Measurements from ENCODE around the gene RUNX2.
A peak's percentile ranks its signal among the peaks of the same experiment; 100 is the strongest.

The RUNX2 gene

GRCh38 chr6:45423111-45423823, 95.1 kb downstream of the RUNX2 start (continued):
- TF ChIP-seq ATF2 (tag by site-specific recombination; IDR thresholded peaks at IDR 0.05; ENCODE audit: low read depth) (no peak), ZNF548 (tag by site-specific recombination; IDR thresholded peaks at IDR 0.05) (no peak), ZNF707 (tag by site-specific recombination; IDR thresholded peaks at IDR 0.05) (no peak), ZNF302 (tag by site-specific recombination; IDR thresholded peaks at IDR 0.05; ENCODE audit: low read depth) (no peak), ZNF530 (tag by site-specific recombination; IDR thresholded peaks at IDR 0.05; ENCODE audit: low read depth) (no peak), ZNF776 (tag by site-specific recombination; IDR thresholded peaks at IDR 0.05; ENCODE audit: borderline replicate concordance) (no peak), ZSCAN23 (tag by site-specific recombination; IDR thresholded peaks at IDR 0.05) (no peak), ZBTB49 (tag by site-specific recombination; IDR thresholded peaks at IDR 0.05; ENCODE audit: low read depth) (no peak), ZBTB11 (tag by site-specific recombination; conservative IDR thresholded peaks at IDR 0.05; ENCODE audit: low read depth) (peak; percentile 55; the same call in 1 of the 2 replicates), KLF16 (tag by site-specific recombination; IDR thresholded peaks at IDR 0.05) (peak; percentile 78; the same call in 1 of the 2 replicates), ZNF518A (tag by site-specific recombination; conservative IDR thresholded peaks at IDR 0.05; ENCODE audit: low read depth) (no peak), ZBTB6 (tag by site-specific recombination; IDR thresholded peaks at IDR 0.05) (no peak), ZNF350 (tag by site-specific recombination; IDR thresholded peaks at IDR 0.05) (no peak), SCRT1 (tag by site-specific recombination; IDR thresholded peaks at IDR 0.05; ENCODE audit: borderline replicate concordance) (no peak), ZNF335 (tag by site-specific recombination; conservative IDR thresholded peaks at IDR 0.05) (peak; percentile 73), ZNF157 (tag by site-specific recombination; IDR thresholded peaks at IDR 0.05) (no peak), ELK4 (IDR thresholded peaks at IDR 0.05; ENCODE audit: borderline replicate concordance, low read depth, low read length) (no peak), ZNF549 (tag by site-specific recombination; IDR thresholded peaks at IDR 0.05) (no peak), ZNF560 (tag by site-specific recombination; IDR thresholded peaks at IDR 0.05; ENCODE audit: borderline replicate concordance) (no peak), BCL11A (tag by site-specific recombination; IDR thresholded peaks at IDR 0.05; ENCODE audit: low read depth) (0 out of 2 replicates have a peak, but pooled peaks have one; percentile 24), ZNF596 (tag by site-specific recombination; IDR thresholded peaks at IDR 0.05) (no peak)
